Kidney glomerular epithelial cell (primary cell): Measurements from ENCODE around the gene UTP25.
"Not testable (repeated sequence)": the region's sequence is repeated elsewhere in the genome, so short reads cannot be mapped to it uniquely, and the experiment has no call there.

Experiments
- DNase-seq: peaks from one replicate; lab custom pipeline; 2025; lab: John Stamatoyannopoulos, UW

UTP25 gene

DNA sequence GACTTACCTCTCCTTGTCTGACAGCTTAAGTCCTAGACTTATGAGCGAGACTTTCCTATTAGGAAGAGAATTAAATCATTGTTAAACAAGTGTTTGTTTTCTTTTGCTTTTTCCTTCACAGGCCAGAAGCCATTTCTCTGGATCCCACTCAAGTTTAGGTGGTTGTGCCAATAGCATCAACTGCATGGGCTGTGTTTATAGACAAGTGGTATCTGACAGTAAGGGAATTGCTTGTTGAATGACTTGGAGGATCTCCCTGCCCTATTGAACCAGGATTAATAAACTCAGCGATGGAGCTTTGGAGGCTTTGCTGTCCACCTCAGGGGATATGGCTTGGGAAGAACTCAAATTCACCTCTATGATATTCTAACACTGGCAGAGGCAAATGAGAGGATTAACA is 43.7 kb downstream of the UTP25 start:
- no peak for DNase-seq

- peak; percentile 54 for DNase-seq
Measured at GRCh38 chr1:209873067-209873799, 45.5 kb downstream of the UTP25 start.

- DNase-seq: peak; percentile 82
Measured at GRCh38 chr1:209875515-209875914, 47.7 kb downstream of the UTP25 start.

DNA sequence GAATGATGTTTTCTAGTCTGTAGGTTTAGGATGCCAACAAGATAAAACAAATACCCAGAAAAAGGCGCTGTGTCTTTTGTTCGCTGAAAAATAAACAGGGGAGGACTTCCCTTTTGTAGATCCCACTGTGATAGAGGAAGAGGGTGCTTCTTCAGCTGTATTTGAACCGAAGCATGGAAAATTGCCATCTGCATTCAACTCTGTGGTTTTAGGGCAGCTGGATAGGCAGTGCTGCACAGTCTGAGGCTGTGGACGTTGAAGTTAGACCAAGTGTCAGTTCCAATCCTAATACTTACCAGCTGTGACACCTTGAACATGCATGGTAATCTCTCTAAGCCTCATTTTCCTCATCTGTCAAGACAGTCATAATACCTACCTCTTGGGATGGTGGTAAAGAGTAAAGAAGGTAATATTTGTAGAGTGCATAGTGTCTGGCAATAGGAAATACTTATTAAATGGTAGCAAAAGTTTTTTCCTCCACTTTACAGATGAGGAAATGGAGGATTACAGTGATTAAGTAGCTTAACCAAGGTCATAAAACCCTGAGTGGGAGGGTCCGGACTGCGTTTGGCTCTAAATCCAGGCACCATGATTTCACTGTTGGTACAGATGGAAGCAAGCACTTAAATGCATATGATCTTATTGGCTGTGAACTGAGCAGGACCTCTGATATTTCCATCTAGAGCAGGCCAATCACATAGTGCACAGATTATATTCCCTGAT is 48.5 kb downstream of the UTP25 start:
- DNase-seq: no peak

- no peak for DNase-seq
Measured at GRCh38 chr1:209877087-209877764, 49.5 kb downstream of the UTP25 start.

DNA sequence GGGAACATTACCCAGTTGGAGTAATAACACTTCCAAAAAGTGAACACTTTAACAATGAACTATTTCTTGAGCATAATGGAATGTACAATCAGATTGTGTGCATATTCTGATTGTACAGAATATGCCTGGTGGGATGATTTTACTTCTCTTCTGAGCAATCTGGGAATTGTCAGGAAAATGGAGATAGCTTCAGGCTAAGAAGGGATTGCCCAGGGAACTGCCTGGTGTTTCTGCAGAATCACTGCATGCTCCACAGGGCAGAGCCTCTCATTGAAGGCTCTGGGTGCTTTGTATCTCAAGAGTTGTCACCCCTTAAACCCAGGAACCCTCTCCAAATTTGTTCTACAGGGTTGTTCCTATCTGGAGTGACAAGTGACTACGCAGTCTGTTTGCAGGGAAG is 51.2 kb downstream of the UTP25 start:
- DNase-seq: no peak

- DNase-seq: peak; percentile 74
Measured at GRCh38 chr1:209879539-209879938, 51.8 kb downstream of the UTP25 start.

GRCh38 chr1:209880031-209880430 is 52.3 kb downstream of the UTP25 start:
- no peak for DNase-seq

DNA sequence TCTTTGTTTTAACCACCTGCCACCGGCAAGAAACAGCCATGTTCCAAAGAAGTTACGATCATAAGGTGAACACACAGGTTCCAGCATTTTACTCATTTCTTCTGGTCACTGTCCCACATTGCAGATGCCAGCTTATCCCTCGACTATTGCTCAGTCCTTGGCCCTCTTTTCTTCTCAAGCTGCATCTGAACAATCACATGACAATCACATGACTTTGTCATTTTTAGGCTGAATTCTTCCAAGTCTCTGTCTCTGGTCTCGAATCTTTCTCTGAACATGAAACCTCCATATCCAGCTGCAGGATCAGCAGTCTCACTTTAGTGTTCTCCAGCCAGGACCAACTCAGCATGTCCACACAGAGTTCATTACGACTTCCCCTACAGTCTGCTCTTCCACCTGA is 53.8 kb downstream of the UTP25 start:
- no peak for DNase-seq

GRCh38 chr1:209882286-209882685 is 54.5 kb downstream of the UTP25 start:
- no peak for DNase-seq

GRCh38 chr1:209882942-209883340 is 55.2 kb downstream of the UTP25 start:
- peak; percentile 95 for DNase-seq

GRCh38 chr1:209883341-209883971 is 55.7 kb downstream of the UTP25 start:
- DNase-seq: peak; percentile 99

- DNase-seq: peak; percentile 76
Measured at GRCh38 chr1:209884249-209884648, 56.5 kb downstream of the UTP25 start.

- DNase-seq: peak; percentile 96
Measured at GRCh38 chr1:209884665-209885117, 56.9 kb downstream of the UTP25 start.

GRCh38 chr1:209885403-209886218 is 57.8 kb downstream of the UTP25 start:
- no peak for DNase-seq

GRCh38 chr1:209886219-209886536 is 58.4 kb downstream of the UTP25 start:
- DNase-seq: peak; percentile 46

GRCh38 chr1:209888291-209889076 is 60.7 kb downstream of the UTP25 start:
- DNase-seq: not testable (repeated sequence)

DNA sequence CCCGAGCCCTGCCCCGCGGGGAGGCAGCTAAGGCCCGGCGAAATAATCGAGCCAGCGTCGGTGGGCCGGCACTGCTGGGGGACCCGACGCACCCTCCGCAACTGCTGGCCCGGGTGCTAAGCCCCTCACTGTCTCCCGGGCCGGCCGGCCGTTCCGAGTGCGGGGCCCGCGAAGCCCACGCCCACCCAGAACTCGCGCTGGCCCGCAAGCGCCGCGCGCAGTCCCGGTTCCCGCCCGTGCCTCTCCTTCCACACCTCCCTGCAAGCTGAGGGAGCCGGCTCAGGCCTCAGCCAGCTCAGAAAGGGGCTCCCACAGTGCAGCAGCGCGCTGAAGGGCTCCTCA is 61.3 kb downstream of the UTP25 start:
- DNase-seq: no peak

DNA sequence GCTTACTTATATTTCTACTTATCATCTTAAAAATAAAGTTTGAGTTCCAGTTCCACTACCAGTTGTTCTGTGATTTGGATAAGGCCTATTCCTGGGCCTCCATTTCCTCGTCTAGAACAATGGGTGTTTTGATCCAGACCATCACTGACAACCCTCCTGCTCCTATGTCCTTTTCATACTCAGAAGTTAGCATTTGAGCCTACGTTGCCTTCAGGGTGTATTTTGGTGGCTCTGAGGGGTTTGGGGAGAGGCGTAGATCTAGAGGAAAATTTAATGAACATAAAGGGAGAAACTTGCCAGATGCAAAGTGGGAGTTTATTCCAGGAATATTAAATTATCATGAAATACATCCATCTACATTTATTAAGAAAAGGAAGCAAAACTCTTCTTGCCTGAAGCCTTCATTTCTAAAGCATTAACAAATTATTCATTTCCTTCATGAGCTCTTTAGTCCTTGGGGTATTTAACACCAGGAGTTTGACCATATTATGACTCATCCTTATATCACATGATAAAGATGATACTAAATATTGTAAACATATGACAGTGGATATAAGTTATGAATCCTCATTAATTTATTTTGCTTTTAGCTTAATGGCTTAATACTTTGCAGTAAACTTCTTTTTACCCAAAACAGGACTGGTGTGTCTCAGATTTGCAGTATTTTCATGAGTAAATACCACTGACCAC is 63.0 kb downstream of the UTP25 start:
- no peak for DNase-seq

- DNase-seq: no peak
Measured at GRCh38 chr1:209893751-209894150, 66.0 kb downstream of the UTP25 start.
